Airway epithelial cell (primary cell): ENCODE results near the gene KCNB1. TPM values are rescaled to one million over a fixed set of nuclear protein-coding genes. Genes with fewer than 3 reads are reported as not detected.

ENCODE experiments used
- total RNA-seq: library from RNA; depleted of rRNA; stranded (reverse); fragments of >200 nt; gene quantifications from 2 replicates; pipeline ENCODE4 v1.2.3, GENCODE V29; 2015

The KCNB1 gene
- total RNA-seq, result not detected in 2 replicates

GRCh38 chr20:49482621-49483017 is at the start of gene KCNB1:
Gene KCNB1, minus strand, starts transcription at chr20:49482668. Its CDS starts 188 bp downstream, at chr20:49482480.

Other genes starting within 250 kb of the KCNB1 start
- 12.2 and 18.3 TPM in 2 replicates for gene ZNFX1, start 204.6 kb downstream of the KCNB1 start, total RNA-seq
- not detected in 2 replicates for gene PTGIS, start 85.5 kb upstream of the KCNB1 start, total RNA-seq
- gene B4GALT5, start 231.2 kb upstream of the KCNB1 start, total RNA-seq, result 12.8 and 17.9 TPM in 2 replicates